Bronchial epithelial cell (primary cell): ENCODE data around the gene CNKSR2. TPM values are rescaled to one million over a fixed set of nuclear protein-coding genes. Genes with fewer than 3 reads are reported as not detected.

ENCODE experiments used
- DNase-seq: peaks from one replicate; pipeline ENCODE4 v3.0.0-alpha.2; 2010; ENCODE audit warnings: low read depth
- FAIRE-seq: peaks from 2 replicates; lab custom pipeline; 2011; peaks lifted over from hg19 to GRCh38; lab: Jason Lieb, UNC
- H3K27me3 ChIP-seq: 2 replicates; pipeline ENCODE4 v1.5.1; 2011; ENCODE audit warnings: low read length; ENCODE audit not compliant: control insufficient read depth, insufficient read depth
- H3K36me3 ChIP-seq: 2 replicates; pipeline ENCODE4 v1.5.1; 2011; ENCODE audit warnings: low read length; ENCODE audit not compliant: control insufficient read depth, insufficient read depth
- H3K4me3 ChIP-seq: 2 replicates; pipeline ENCODE4 v1.5.1; 2011; ENCODE audit warnings: mild to moderate bottlenecking, low read depth, low read length, control low read depth
- CTCF ChIP-seq: IDR thresholded peaks from 2 replicates; pipeline ENCODE4 v1.5.1; 2011; ENCODE audit warnings: mild to moderate bottlenecking, moderate library complexity, low read length, control low read depth, inconsistent platforms; ENCODE audit not compliant: insufficient read depth, severe bottlenecking
- total RNA-seq: library from RNA; depleted of rRNA; stranded (reverse); fragments of >200 nt; gene quantifications from 2 replicates; pipeline ENCODE4 v1.2.1, GENCODE V29; 2014

CNKSR2 gene
- total RNA-seq, 1 donor from 2014 or later, result 0.53 TPM

GRCh38 chrX:21581479-21581878, 207.3 kb downstream of the CNKSR2 start:
- Histone ChIP-seq H3K27me3 (no peaks in the 10 kb centered on the region), H3K36me3 (no peaks in the 10 kb centered on the region), H3K4me3 (no peak overlapping the region)
- peak; percentile 64 for DNase-seq
- no peak for TF ChIP-seq CTCF
- peak; percentile 70 for FAIRE-seq

- TF ChIP-seq CTCF, result no peak
- no peak for DNase-seq
- no peaks in the 10 kb centered on the region for H3K36me3 ChIP-seq
- FAIRE-seq, result no peak
- no peak overlapping the region for H3K4me3 ChIP-seq
- no peaks in the 10 kb centered on the region for H3K27me3 ChIP-seq
These were observed 211.8 kb downstream of the CNKSR2 start for GRCh38 chrX:21586001-21586400.

- Histone ChIP-seq H3K4me3 (no peak overlapping the region), H3K27me3 (no peaks in the 10 kb centered on the region), H3K36me3 (no peaks in the 10 kb centered on the region)
- DNase-seq (no peak), FAIRE-seq (no peak)
- TF ChIP-seq CTCF, result no peak
These were observed 216.0 kb downstream of the CNKSR2 start for GRCh38 chrX:21590012-21590776.

- no peaks in the 10 kb centered on the region for H3K36me3 ChIP-seq
- no peaks in the 10 kb centered on the region for H3K27me3 ChIP-seq
- FAIRE-seq, result no peak
- TF ChIP-seq CTCF, result no peak
- no peak for DNase-seq
- H3K4me3 ChIP-seq, result no peak overlapping the region
These were observed 231.8 kb downstream of the CNKSR2 start for GRCh38 chrX:21606002-21606401.

GRCh38 chrX:21610168-21610567, 235.9 kb downstream of the CNKSR2 start:
- no peak for TF ChIP-seq CTCF
- Histone ChIP-seq H3K4me3 (no peak overlapping the region), H3K27me3 (no peaks in the 10 kb centered on the region), H3K36me3 (no peaks in the 10 kb centered on the region)
- DNase-seq, result no peak
- FAIRE-seq, result no peak

GRCh38 chrX:21612154-21612553, 237.9 kb downstream of the CNKSR2 start:
- DNase-seq (no peak), FAIRE-seq (no peak)
- Histone ChIP-seq H3K4me3 (no peak overlapping the region), H3K36me3 (no peaks in the 10 kb centered on the region), H3K27me3 (no peaks in the 10 kb centered on the region)
- TF ChIP-seq CTCF, result no peak
